Suprapubic skin (tissue), 4 donors: ENCODE data around the gene MAPK14. TPM values are rescaled to one million over a fixed set of nuclear protein-coding genes. Genes with fewer than 3 reads are reported as not detected.

ENCODE experiments used
- DNase-seq, 2 donors: peaks; one replicate each; pipeline ENCODE4 v3.0.0-alpha.2; 2019; ENCODE audit warnings: low spot score in 2 of 2
- H3K27ac ChIP-seq: fragments of 200-600 bp; sonication (generic); one replicate; pipeline ENCODE4 v1.5.1; 2019
- H3K27me3 ChIP-seq: fragments of 200-600 bp; sonication (generic); one replicate; pipeline ENCODE4 v1.5.1; 2019
- H3K36me3 ChIP-seq: fragments of 200-600 bp; sonication (generic); one replicate; pipeline ENCODE4 v1.5.1; 2019
- H3K4me1 ChIP-seq: fragments of 200-600 bp; sonication (generic); one replicate; pipeline ENCODE4 v1.5.1; 2019
- H3K4me3 ChIP-seq: fragments of 200-600 bp; sonication (generic); one replicate; pipeline ENCODE4 v1.5.1; 2019; ENCODE audit warnings: mild to moderate bottlenecking
- H3K9me3 ChIP-seq: fragments of 200-600 bp; sonication (generic); one replicate; pipeline ENCODE4 v1.5.1; 2019
- EP300 ChIP-seq: sonication (generic); formaldehyde crosslinking; IDR thresholded peaks from one replicate; pipeline ENCODE4 v1.6.1; 2017; ENCODE audit warnings: antibody characterized with exemption
- POLR2A ChIP-seq, 2 donors: fragments of 450-650 bp; IDR thresholded peaks; one replicate each; pipeline ENCODE4 v1.6.1; 2017; ENCODE audit warnings: antibody characterized with exemption in 2 of 2, mild to moderate bottlenecking in 2 of 2, moderate library complexity in 2 of 2
- POLR2AphosphoS5 ChIP-seq, 3 donors: sonication (generic); formaldehyde crosslinking; IDR thresholded peaks; one replicate each; pipeline ENCODE4 v1.6.1; 2017; ENCODE audit warnings: antibody characterized with exemption in 3 of 3
- WGBS: methylation state at CpG from one replicate; pipeline ENCODE4 v1.1.5; 2018; 5-methylcytosine and 5-hydroxymethylcytosine counted together
- total RNA-seq, 4 donors: library from RNA; depleted of rRNA; stranded (reverse); fragments of >200 nt; gene quantifications; one replicate each; pipeline ENCODE4 v1.1.0, GENCODE V29; 2016
- TF ChIP-seq, protein P1 (sequence below), 2 donors: fragments of 200-600 bp in 1 of 2; fragments of 450-650 bp in 1 of 2; sonication (generic) in 1 of 2; IDR thresholded peaks; one replicate each; pipeline ENCODE4 v1.5.1; 2016 to 2019; ENCODE audit warnings: antibody characterized with exemption in 2 of 2, mild to moderate bottlenecking in 1 of 2, moderate library complexity in 1 of 2

Gene MAPK14
- total RNA-seq, 4 donors from 2014 or later: 51.7 to 105 (median 57.8) TPM

DNA sequence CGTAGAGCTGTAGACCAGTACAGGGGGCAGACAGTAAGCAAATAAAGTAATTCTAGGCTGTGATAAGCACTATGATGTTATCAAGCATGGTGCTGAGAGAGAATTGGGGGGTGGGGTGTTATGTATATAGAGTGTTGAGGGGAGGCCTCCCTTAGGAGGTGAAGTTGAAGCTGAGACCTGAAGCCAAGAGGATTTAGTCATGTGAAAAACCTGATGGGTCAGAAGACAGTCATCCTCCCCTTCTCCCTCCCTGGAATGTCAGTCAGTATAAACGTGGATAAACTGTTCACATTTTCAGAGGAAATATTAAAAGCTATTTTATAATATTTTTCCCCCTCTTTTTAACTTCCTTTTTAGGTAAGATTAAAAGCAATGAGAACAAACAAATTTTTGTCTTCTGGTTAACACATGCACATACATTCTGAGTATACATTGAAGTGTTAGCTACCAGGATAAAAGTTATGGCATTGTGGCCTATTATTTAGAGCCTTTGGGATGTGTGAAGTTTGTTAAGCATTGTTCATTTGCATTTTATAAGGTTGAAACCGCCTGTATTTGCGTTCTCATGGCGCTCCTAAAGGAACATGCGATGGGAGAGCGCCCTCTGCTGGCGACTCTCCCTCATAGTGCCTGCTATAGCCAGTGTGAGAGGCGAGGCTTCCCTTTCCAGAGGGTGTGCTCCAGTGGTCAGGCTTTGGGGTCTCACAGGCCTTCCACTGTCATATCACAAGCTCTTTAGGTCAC lies 67.3 kb downstream of the MAPK14 start:
- WGBS: 13% methylated on average over 9 of the region's 9 CpGs
- H3K27me3 ChIP-seq: no peaks in the 10 kb centered on the region
- peak overlapping the region; percentile 1 for H3K27ac ChIP-seq
- H3K4me3 ChIP-seq: no peak overlapping the region
- peaks cover 24% of the 10 kb centered on the region for H3K36me3 ChIP-seq
- no peaks in the 10 kb centered on the region for H3K9me3 ChIP-seq
- H3K4me1 ChIP-seq: peaks cover 10% of the 10 kb centered on the region
- DNase-seq: peak; percentile 88 to 92
- TF ChIP-seq POLR2AphosphoS5 (IDR thresholded peaks at IDR 0.05): peak in 1 of 3 donors; percentile 52
- TF ChIP-seq EP300: no peak
- no peak for TF ChIP-seq POLR2A (IDR thresholded peaks at IDR 0.05)
- TF ChIP-seq, protein P1, sequence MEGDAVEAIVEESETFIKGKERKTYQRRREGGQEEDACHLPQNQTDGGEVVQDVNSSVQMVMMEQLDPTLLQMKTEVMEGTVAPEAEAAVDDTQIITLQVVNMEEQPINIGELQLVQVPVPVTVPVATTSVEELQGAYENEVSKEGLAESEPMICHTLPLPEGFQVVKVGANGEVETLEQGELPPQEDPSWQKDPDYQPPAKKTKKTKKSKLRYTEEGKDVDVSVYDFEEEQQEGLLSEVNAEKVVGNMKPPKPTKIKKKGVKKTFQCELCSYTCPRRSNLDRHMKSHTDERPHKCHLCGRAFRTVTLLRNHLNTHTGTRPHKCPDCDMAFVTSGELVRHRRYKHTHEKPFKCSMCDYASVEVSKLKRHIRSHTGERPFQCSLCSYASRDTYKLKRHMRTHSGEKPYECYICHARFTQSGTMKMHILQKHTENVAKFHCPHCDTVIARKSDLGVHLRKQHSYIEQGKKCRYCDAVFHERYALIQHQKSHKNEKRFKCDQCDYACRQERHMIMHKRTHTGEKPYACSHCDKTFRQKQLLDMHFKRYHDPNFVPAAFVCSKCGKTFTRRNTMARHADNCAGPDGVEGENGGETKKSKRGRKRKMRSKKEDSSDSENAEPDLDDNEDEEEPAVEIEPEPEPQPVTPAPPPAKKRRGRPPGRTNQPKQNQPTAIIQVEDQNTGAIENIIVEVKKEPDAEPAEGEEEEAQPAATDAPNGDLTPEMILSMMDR (IDR thresholded peaks at IDR 0.05): peak; percentile 85 to 94

DNA sequence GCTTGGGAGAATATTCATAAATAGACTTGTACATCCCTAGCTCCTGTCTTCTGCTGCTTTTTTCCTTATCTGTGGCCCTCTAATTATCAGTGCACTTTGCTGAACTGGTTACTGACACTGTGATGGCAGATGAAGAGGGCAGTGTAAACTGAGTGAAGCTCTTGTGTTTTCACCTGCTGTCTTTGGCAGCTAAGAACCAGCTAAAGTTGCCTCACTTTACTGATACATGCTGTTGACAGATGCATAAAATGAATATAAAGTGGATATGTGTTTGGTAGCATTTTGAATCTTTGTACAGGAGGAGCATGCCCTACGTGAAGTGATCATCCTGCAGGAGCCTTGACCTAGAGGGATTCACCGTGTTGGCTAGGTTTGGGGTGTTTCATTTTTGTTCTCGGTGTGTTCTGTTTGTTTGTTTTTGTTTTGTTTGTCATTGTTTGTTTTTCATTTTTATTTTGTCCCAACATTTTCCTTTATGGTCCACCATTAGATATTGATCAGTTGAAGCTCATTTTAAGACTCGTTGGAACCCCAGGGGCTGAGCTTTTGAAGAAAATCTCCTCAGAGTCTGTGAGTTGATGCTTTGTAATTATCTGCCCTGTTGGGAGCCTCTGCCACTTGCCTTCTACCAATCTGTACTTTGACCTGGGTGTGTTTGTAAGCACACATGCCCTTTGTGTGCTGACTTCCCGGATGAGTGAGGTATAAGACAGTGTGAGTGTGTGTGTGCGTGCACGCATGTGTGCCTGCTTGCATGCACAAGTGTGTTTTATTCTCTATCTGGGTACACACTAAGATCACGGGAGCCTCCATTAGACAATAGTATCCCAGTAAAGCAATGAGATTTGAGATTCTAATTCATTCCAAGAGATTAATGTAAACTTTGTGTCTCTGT lies 68.1 kb downstream of the MAPK14 start:
- H3K27ac ChIP-seq: no peak overlapping the region
- 87% methylated on average over 8 of the region's 8 CpGs for WGBS
- no peak overlapping the region for H3K4me3 ChIP-seq
- peaks cover 10% of the 10 kb centered on the region for H3K4me1 ChIP-seq
- no peaks in the 10 kb centered on the region for H3K9me3 ChIP-seq
- H3K27me3 ChIP-seq: no peaks in the 10 kb centered on the region
- H3K36me3 ChIP-seq: peaks cover 24% of the 10 kb centered on the region
- no peak for TF ChIP-seq POLR2AphosphoS5 (IDR thresholded peaks at IDR 0.05)
- TF ChIP-seq, protein P1 (IDR thresholded peaks at IDR 0.05): no peak
- TF ChIP-seq POLR2A (IDR thresholded peaks at IDR 0.05): no peak
- no peak for TF ChIP-seq EP300
- no peak for DNase-seq

DNA sequence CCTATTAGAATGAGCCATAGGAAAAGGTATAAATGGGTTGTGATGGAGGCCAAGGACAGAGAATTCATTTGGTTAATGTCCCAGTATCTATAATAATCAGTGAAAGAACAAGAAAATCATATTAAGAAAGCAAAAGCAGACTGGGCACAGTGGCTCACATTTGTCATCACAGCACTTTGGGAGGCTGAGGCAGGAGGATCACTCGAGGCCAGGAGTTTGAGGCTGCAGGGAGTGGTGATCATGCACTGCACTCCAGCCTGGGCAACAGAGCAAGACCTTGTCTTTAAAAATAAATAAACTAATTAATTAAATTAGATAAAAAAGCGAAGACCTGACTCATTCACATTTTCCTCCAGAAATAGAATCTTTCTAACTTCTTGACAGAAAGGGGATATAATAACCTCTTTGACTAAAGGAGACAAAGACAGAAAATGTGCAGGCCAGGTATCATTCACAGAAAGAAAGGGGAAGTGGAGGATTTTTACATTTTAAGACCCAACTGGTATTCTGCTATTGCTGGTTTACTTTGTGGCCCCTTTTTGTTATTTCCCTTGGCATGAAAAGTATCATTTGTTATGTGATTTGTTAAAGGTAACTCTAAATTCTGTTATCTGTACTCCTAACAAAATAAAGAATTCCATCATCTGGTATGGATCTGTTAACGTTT lies 70.8 kb downstream of the MAPK14 start:
- peaks cover 10% of the 10 kb centered on the region for H3K4me1 ChIP-seq
- H3K36me3 ChIP-seq: peaks cover 31% of the 10 kb centered on the region
- WGBS: 81% methylated on average over 3 of the region's 3 CpGs
- no peaks in the 10 kb centered on the region for H3K9me3 ChIP-seq
- H3K27ac ChIP-seq: no peak overlapping the region
- DNase-seq: no peak
- no peaks in the 10 kb centered on the region for H3K27me3 ChIP-seq
- H3K4me3 ChIP-seq: no peak overlapping the region
- TF ChIP-seq POLR2A (IDR thresholded peaks at IDR 0.05) (no peak), POLR2AphosphoS5 (IDR thresholded peaks at IDR 0.05) (no peak), EP300 (no peak)
- TF ChIP-seq, protein P1 (IDR thresholded peaks at IDR 0.05): no peak

DNA sequence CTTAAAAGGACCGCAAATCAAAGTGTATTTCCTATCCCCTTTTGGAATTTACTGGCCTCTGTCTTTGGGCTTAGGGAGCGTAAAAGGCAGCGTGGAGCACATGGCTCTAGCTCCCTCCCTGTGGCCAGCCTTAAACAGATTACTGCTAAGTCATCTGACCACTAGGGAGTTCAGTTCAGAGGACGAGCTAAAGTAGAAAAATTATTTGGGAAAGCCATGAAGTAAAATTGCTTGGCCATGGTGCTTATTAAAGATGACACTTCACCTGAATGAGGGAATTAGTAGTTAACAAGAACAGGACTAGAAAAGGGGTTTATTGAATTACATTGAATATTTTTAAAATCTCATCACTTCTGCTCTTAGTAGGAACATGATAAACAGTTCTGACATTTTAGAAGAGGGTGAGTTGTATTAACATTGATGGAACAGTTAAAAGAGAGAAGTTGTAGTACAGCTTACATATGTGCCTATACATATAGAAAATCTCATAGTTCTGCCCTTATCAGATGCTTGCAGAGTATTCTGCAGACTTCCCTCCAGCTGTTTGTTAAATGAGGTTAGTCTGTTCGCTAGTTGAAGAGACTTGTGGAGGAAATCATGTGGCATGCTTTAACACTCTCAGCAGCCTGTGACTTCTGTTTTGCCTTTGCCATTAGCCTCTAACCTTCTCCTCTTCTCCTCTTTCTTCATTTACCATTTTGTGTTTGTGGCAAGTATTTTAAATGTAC lies 71.5 kb downstream of the MAPK14 start:
- Histone ChIP-seq H3K36me3 (peaks cover 38% of the 10 kb centered on the region), H3K4me1 (peaks cover 10% of the 10 kb centered on the region), H3K9me3 (no peaks in the 10 kb centered on the region), H3K27me3 (no peaks in the 10 kb centered on the region), H3K4me3 (no peak overlapping the region), H3K27ac (no peak overlapping the region)
- TF ChIP-seq, protein P1 (IDR thresholded peaks at IDR 0.05): no peak
- no peak for TF ChIP-seq EP300
- TF ChIP-seq POLR2A (IDR thresholded peaks at IDR 0.05): no peak
- no peak for TF ChIP-seq POLR2AphosphoS5 (IDR thresholded peaks at IDR 0.05)
- no peak for DNase-seq
- WGBS: 71% methylated on average over 5 of the region's 5 CpGs
